Keratinocyte (primary cell): ENCODE results near the gene PPP2R1A.

Experiments
- CTCF ChIP-seq, 3 experiments: IDR thresholded peaks in 1 of 3; conservative IDR thresholded peaks in 1 of 3; optimal IDR thresholded peaks in 1 of 3; 2 replicates in 2 of 3; 3 replicates in 1 of 3; pipeline versions ENCODE3 to v1.5.1; 2011; ENCODE audit warnings: low read length in 3 of 3, mild to moderate bottlenecking in 3 of 3, moderate library complexity in 2 of 3, control low read depth in 1 of 3, inconsistent platforms in 1 of 3; ENCODE audit not compliant: insufficient read depth in 2 of 3; ENCODE audit errors: extremely low read depth in 1 of 3
- EZH2 ChIP-seq: IDR thresholded peaks from one replicate; pipeline ENCODE4 v1.6.1; 2012; ENCODE audit warnings: inconsistent platforms, mild to moderate bottlenecking, low read length, moderate library complexity

GRCh38 chr19:52211926-52212571 is 22.2 kb downstream of the PPP2R1A start:
- TF ChIP-seq CTCF (optimal IDR thresholded peaks at IDR 0.05 in 1 of 3, IDR thresholded peaks at IDR 0.05 in 1 of 3, conservative IDR thresholded peaks at IDR 0.05 in 1 of 3; ENCODE audit: extremely low read depth in 1 of 3, insufficient read depth in 2 of 3, low read length in 3 of 3) (no peak), EZH2 (no peak)
